HUDEP-2 (cell line): Measurements from ENCODE around the gene PCDH19.

ENCODE experiments used
- DNase-seq, 76 experiments: peaks; one replicate each; lab custom pipeline; 2025; ENCODE audit not compliant: unreplicated experiment in 76 of 76; lab: John Stamatoyannopoulos, UW

PCDH19 gene

DNA sequence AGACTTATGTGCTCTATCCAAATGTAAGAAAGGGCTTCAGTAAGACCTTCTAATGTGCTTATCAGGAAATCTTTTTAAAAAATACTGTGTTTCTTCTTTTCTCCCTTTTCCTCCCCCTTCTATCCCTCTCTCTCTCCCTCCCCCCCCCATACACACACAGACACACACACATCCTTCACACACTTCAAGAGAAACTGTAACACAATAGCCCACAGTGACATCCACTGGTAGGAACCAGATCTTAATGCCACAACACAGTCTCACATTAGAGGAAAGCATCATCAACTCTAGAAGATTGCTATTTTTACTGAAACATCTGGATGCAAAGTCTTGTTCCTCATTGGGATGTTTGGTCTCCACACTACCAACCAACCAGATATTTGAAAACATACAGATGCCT, 4.6 kb downstream of the PCDH19 start:
- DNase-seq = no peak

DNA sequence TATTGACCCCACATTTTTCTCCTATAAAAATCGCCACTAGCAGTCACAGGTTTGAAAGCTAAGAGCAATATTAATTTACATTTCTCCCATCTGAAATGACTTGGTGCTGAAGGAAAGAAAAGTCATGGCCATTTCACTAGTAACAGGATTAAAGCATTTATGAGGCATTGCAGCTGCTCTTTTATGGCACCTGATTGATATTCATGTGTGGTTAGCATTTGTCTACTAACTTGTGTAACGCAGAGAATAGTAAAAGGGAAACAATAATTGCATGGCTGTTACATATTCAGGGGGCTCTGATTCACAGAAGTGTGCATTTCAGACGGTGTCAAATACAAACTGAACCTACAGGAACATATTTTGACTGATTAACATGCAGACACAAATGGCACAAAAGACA, 5.2 kb downstream of the PCDH19 start:
- DNase-seq = no peak

DNA sequence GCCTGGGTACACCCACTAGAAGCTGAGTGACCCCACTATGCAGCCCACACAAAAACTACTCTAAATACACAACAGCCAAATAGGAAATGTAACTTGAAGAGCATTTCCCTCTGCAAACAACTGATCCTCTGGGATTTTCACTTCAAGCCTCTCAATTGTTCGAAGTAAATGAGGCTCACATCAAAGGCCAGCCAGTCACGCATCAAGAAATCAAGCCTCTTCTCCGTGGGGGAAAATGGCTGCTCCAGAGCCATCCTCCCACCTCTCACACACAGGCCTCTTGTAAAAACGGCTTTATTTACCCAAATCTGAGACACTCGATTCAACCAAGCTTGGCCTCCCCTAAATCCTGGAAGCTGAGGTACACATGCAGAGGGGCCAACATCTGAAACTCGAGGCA, 14.3 kb downstream of the PCDH19 start:
- no peak for DNase-seq

DNA sequence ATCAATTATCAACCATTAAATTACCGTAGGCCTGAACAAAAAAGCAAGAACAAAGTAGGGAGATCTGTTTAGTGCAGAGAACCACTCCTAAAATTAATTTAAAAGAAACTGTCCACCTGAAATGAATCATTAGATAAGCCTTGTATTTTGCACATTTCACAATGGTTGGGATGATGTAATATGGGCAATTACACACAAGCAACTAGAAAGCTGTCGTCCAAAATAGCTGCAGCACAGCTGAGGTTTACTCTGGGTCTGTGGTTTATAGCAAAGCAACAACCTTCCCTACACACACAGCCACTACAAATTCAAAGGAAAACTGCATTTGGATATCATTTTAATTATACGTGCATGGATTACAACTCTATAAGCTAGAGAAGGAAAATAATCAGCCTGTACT, 28.5 kb downstream of the PCDH19 start:
- no peak for DNase-seq

DNA sequence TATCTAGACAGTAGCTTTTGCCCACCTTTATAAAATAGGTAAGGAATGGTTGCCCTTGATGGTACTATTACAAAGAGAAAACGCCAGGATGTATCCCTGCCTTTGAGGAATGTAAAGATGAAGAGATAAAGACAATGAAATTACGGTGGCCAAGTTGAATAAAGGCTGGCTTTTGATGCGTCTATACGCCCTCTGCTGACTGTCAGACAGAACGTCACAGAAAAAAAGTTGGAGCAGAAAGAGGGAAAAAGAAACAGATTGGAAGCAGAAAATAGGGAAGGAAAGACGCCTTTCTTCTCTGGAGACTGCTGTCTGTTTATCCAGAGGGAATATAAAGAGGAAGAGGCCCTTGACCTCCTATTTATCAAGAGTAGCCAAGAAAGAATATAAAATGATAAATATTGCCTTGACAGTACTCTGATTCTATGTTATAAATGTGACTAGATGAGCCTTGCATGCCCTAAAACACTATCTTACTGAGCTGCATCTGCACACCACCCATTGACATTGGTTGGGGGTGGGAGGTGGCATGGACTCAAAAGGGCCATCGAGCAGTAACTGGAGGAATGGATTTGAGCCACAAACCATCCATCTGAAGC, 30.6 kb downstream of the PCDH19 start:
- DNase-seq = peak in 2 of 76 experiments; percentile 0

DNA sequence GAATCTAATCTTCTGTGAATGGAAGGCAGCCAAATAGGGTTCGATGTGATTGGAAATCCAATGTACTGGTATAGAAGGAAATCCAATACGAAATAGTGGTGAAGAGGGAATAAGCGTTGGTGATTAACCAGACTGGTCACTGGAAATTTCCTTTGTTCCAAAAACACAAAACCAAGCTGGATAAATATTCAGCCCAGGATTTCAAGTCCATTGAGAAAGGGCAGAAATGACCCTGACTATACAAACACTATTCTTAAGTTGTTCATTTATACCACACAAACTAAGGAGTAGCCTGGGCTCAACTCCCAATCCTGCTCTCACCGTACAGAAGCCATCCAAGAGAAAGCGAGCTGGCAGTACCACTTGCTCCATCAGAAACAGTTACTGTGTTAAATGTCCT, 32.2 kb downstream of the PCDH19 start:
- no peak for DNase-seq

DNA sequence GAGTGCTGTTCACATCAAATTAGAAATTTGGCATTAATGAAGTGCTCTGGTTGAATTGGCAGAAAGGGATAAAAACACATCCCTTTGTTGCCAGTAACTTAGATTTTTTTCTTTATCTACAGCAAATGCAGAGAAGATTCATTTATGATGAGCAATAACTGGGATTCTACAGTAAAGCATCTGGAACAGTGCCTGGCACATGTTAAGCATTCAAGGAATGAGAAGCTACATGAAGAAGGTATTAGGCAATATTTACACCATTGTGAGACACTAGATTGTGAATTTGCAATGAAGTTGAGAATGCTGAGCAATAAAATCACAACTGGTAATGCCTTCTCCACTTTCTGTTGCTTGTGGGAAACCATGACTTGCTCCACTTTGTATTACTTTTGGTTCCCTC, 33.5 kb downstream of the PCDH19 start:
- DNase-seq = no peak

DNA sequence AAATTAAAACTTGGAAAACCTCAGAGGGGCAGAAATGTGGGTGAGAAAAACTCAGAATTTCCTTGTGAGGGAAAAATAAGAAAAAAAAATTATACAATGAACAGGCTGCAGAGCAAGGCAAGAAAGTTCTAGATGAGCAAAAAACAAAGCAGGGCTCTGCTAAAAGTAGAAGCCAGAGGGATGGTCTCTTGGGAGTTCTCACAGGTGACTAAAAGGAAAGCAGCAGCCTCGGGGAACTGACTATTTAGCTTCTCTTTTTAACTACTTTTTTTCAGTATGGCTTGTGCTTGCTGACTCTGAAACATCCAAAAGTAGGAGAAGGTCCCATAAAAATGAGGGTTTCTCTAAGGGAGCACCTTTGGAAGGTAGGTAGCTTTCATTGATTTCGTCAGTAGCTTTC, 36.4 kb downstream of the PCDH19 start:
- no peak for DNase-seq

DNA sequence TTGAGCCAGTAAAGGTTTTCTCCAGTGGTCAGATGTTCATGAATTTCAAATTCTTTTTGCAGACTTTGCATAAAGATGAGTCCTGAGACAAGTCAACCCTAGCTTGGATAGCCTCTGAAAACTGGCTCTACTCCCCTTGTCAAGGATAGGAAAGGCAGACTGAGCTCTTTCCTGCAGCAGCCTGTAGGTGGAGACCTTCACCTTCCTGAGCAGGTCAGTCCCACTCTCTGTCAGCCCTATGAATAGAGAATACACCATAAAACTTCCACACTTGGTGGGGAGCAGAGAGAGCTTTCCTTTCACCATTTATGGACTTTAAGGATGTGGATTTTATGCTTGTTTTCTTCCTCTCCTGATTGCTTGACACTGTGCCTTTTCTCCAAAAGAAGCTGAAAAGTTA, 41.9 kb downstream of the PCDH19 start:
- peak in 3 of 76 experiments; percentile 0 to 6 (median 0) for DNase-seq

DNA sequence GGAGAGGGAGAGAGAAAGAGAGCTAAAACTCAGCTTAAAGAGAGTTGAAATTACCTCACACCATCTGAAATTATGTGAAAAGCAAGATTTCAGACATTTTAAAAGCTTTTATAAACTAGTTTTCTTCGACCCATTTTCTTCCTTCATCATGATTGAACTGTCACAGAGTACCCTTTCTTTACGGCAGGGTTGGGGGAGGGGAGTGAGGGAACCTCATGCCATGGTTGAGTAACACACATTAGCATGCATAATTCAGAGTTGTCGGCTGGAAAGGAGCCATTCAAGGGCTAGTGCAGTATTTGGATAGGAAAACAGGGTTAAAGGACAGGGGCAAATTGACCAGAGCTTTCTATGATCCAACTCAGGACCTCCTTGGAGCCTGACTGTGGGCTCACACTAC, 46.2 kb downstream of the PCDH19 start:
- no peak for DNase-seq

DNA sequence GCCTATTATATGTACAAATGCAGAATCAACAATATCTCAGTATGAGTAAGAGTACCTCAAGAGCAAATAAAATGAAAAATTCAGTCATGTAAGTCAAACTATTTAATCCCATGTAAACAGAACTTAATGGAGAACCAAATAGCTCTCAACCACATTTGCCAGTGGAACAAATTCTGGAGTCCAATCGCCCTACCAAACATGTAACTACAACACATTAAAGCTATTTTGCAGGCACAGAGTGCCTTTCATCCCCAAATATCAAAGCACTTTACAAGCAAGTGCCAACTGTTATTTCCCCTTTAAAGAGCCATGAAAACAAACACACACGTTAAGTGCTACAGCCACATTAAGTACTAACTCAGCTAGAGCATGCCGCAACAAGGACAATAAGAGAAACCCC, 51.3 kb downstream of the PCDH19 start:
- no peak for DNase-seq

DNA sequence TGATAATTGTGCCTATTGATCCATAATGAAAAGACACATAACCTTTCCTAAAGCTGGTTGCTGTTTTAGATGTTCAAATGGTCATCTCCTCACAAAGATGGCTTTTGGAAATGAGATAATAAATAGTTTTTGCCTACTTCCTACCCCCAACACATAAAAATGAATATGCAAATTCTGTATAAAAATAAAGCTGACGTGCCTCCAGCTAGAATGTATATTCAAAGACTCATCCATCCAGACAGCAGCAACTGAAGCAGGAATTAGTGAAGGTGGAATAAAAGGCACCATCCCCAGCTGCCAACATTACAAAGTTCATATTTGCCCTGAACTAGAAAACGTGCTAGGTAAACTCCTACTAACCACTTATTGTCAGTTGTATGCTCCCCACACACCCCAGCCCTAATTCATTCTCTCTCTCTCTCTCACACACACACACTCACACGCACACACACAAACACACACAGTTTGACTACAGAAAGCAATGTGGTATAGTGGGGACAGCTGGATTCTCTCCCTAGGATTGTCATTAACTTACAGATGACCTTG, 53.6 kb downstream of the PCDH19 start:
- DNase-seq = no peak

DNA sequence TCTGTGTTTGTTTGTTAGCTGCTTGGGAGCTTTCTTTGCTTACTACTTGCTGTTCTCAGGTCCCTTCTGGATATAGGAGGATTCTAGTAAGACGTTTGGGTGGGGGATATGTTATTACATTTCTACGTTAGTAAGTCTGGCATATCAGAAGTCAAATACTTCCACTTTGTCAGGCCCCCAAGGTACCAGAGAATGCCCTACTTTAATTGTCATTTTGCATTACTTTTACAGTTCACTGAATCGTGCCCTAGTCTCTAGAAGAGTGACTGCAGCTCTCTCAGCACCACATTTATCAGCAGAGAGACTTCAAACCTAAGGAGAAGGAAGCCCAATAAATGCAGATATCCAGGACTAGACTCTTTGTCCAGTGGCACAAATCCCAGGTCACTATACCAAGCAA, 54.4 kb downstream of the PCDH19 start:
- DNase-seq = no peak

DNA sequence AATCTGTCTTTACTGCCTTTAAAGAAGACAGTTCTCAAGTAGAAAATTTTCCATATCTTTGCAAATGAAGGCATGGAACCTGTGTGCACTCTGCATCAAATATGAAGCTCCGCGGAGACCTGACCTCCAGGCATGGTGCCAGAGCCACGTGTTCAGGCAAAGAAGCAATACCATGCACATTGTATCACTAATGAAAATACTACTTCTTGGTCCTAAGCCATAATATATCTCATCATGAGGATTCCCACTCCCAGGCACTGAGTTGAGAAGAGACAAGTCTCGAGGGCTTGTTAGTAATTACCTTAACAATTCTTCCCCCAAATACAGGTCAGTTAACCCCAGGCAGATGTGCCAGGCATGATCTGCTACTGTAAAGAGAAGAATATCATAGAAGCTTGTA, 56.7 kb downstream of the PCDH19 start:
- DNase-seq = no peak

DNA sequence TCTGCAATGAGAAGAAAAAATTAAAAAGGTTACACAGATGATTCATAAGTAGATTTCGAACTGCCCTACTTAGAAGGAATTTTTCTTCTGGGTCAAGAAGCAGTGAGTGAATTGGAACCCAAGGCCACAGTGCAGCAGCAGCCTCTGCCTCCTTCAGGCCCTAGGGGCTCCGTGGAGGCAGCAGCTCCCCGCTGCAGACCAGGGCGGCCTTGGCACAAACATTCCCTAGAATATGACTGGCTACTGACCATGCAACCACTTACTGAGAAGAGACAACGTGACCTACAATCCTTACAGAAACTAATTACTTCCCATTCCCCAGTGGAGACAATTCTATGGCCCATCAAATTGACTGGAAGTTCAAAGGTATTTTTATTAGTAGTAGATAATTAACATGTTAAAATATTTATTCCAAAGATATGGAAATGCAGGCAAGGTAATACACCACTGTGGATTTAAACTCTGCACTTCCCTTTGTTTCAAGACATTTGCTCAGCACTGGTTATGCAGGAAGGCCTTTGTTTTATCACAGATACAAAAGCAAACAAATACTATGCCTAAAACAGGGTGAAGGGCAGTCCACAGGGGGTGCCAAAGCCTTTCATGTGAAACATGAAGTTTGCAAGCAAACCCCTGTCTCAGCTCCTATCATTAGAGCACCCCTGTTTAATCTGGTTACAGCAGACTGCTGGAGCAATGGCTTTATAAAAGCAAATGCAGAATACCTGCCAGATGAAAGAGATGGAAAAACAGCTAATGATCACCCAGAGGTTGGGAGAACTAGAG, 59.2 kb downstream of the PCDH19 start:
- DNase-seq = no peak

DNA sequence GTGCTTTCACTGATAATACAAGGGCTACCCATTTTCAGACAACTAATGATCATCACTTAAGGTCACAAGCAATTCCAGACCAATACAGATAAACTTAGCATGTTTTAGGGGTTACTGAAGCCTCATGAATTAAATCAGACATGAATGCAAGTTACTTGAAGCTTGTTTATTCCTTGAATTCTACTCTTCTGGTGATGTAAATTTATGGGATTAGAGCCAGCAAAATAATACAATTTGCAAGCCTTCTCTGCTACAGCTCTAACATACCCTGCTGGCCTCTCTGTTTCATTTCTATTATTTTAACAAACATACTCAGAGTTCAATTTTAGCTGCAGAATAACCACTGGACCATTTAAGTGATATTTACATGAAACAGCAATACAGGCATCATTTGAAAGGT, 60.7 kb downstream of the PCDH19 start:
- DNase-seq = no peak

DNA sequence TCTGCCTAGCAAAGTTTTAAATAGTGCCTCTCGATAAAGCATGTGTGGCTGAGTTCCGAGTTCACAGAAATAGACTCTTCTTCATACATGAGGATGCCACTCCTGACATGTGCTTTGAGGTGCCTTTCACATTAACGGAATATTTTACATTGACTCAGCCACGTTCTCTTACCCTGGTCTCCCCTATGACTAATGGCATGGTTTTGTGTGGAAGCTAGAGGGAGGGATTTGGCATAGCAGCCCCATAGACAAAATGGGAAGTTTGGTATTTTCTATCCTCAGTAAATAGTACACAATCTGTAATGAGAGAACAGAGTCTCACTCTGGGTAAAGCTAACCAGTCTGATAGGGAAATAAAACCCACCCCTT, 68.9 kb downstream of the PCDH19 start:
- no peak for DNase-seq

DNA sequence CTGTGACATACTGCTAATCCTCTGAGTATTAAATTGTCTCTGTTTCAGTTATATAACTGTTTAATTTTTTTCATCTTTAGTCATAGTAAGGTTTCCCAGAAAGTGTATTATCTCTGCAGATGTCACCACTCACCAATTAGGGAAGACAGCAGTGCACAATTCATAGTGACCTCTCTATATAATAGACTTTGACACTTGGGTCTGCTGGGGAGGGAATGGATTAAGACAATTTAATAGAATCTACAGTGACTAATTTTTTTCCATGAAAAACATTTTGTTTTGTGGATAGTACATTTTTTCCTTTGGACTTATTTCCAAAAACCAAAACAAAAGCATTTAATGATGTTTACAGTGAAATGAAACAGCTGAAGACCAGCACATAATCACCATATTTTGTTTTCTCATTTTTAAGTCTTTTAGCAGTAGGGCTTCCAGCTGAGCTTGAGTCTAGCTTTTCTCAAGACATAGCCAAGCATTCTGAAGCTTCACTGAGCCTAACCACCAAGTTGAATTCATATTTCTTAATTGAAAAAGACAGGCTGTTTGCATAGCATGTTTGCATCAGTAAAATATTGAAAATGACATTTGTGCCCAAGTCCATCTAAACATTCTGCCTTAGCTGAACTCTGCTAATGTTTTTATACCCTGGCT, 69.5 kb downstream of the PCDH19 start:
- no peak for DNase-seq

DNA sequence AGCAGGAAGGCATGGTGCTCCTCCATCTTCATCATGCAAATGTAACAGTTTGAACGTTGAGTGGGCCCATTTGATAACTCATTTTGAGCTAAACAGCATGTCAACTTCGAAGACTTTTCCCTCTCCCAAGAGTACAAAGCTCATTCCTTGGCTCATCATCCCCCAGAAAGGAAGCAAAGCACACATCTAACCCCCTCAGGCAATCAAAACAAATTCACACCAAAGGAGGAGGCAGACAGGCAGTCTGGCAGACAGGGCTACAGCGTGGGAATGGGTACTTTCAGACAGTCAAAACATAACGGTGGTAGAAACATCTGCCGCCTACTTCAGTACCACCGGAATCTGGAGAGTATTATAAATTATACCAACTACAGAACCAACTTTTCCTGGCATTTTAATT, 81.7 kb downstream of the PCDH19 start:
- DNase-seq = no peak

DNA sequence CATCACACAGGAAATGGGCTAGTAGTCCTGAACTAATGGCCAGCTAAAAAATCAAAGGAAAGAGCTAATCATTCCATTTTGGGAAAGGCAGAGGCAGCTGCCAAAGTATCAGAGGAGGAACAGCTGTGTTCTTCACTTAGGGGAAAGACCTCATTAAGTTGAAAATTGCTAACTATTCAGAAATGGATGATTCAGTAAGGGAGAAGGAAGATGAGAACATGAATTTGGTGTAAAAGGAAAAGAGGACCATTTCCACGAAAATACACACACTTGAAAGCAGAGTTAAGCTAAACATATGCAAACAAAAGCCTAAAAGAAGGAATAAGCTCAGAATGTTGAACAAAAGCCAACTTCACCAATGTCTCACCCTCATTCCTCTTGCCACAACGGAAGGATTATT, 90.4 kb downstream of the PCDH19 start:
- no peak for DNase-seq

DNA sequence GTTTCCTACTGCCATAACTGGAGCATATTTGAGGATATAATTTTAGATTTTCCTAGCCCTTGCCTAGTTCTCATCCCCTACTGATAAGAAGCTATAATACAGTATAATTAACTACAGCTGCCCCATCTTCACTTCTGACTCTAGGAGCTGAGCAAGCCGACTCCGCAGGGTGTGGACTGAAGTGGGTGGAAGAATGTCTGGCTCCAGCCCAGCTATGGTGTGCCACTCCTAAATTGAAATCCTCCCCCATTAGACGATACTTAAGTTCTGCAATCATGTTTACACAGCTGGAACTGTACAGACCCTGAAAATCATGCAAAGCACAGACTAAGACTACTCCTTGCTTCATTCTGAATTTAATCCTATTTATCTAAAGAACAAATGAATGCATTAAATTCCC, 93.1 kb downstream of the PCDH19 start:
- DNase-seq = no peak

DNA sequence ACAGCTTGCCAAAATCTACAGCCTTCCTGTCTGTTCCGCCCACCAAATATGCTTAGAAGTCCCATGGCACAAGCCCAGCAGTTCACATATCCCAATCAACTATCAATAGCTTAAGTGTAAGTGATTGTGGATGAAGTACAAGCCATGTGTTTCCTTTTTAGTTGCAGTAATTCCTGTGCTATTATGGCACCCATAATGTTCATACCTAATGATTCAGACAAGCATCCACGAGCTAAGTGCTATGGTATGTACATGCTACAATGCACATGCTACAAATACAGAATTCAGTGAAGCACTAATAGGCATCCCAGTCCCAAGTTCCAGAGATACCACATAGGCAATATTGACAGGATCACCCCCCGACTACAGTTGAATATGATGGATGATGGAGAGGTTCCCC, 94.5 kb downstream of the PCDH19 start:
- DNase-seq = no peak
